HepG2 (cell line): ENCODE results near the gene TTPAL. TPM values are rescaled to one million over a fixed set of nuclear protein-coding genes. Genes with fewer than 3 reads are reported as not detected.

Source experiments
- ATAC-seq: fragments of 200-7000 bp; cut with Tn5 transposase; 3 replicates; pipeline ENCODE4 v1.9.1; 2020; ENCODE audit warnings: mild to moderate bottlenecking, moderate library complexity
- BruUV-seq: library from RNA; stranded (reverse); fragments of 400-500 nt; replicated peaks from 2 replicates; lab custom pipeline; 2021; lab: Mats Ljungman, UMichigan
- CTCF ChIA-PET: fragments of 300-600 bp; formaldehyde crosslinking; extraction: SDS; loops from one replicate; lab custom pipeline; 2021; ENCODE audit warnings: low total read pairs, inconsistent platforms, low intra/inter-chr PET ratio; lab: Yijun Ruan, JAX
- POLR2A ChIA-PET: fragments of 350-600 bp; sonication (Branson Sonifier 250); formaldehyde crosslinking; loops from one replicate; lab custom pipeline; 2020; ENCODE audit warnings: antibody characterized with exemption, inconsistent platforms; lab: Yijun Ruan, JAX
- DNase-seq: peaks from one replicate; pipeline ENCODE4 v3.0.0-alpha.2; 2015; ENCODE audit warnings: low spot score
- FAIRE-seq: peaks from 3 replicates; lab custom pipeline; 2011; peaks lifted over from hg19 to GRCh38; lab: Jason Lieb, UNC
- H2AFZ ChIP-seq: one replicate; pipeline ENCODE4 v1.6.1; 2011; ENCODE audit warnings: low read length, inconsistent platforms
- H3K27ac ChIP-seq: fragments of 300-600 bp; 3 replicates; pipeline ENCODE4 v1.8.0; 2011; ENCODE audit warnings: mixed run types, mild to moderate bottlenecking, mixed read lengths, low read length, inconsistent platforms; ENCODE audit not compliant: insufficient read depth; ENCODE audit errors: extremely low read length
- H3K27me3 ChIP-seq, 2 experiments: fragments of 200-600 bp in 1 of 2; 2 replicates in 1 of 2; 3 replicates in 1 of 2; pipeline versions ENCODE4 v1.6.0 to v1.8.0; 2011; ENCODE audit warnings: low read length in 2 of 2, mild to moderate bottlenecking in 2 of 2, moderate library complexity in 2 of 2, inconsistent platforms in 1 of 2; ENCODE audit not compliant: insufficient read depth in 2 of 2, control insufficient read depth in 1 of 2
- H3K36me3 ChIP-seq, 2 experiments: fragments of 200-600 bp in 1 of 2; replicated peaks in 1 of 2; 2 replicates in 1 of 2; 3 replicates in 1 of 2; pipeline versions ENCODE4 v1.5.1 to v1.8.0; 2011; ENCODE audit warnings: low read length in 2 of 2, inconsistent platforms in 1 of 2; ENCODE audit not compliant: insufficient read depth in 2 of 2, control insufficient read depth in 1 of 2
- H3K4me1 ChIP-seq: 2 replicates; pipeline ENCODE4 v1.5.1; 2012; ENCODE audit warnings: low read length, inconsistent platforms; ENCODE audit not compliant: insufficient read depth
- H3K4me2 ChIP-seq: 2 replicates; pipeline ENCODE4 v1.6.0; 2011; ENCODE audit warnings: low read depth, low read length, inconsistent platforms
- H3K4me3 ChIP-seq, 3 experiments: fragments of 200-600 bp in 1 of 3; sonication (generic), shearing (Covaris generic) in 1 of 3; replicated peaks in 1 of 3; 2 replicates each; pipeline ENCODE4 v1.5.1; 2011 to 2016; ENCODE audit warnings: low read length in 3 of 3, inconsistent platforms in 2 of 3, low read depth in 2 of 3, mild to moderate bottlenecking in 2 of 3, control low read depth in 1 of 3, mixed read lengths in 1 of 3; ENCODE audit not compliant: insufficient read depth in 1 of 3
- H3K79me2 ChIP-seq: one replicate; pipeline ENCODE4 v1.6.1; 2011; ENCODE audit warnings: low read length, inconsistent platforms; ENCODE audit not compliant: insufficient read depth
- H3K9ac ChIP-seq: 2 replicates; pipeline ENCODE4 v1.6.0; 2011; ENCODE audit warnings: mild to moderate bottlenecking, low read depth, low read length, inconsistent platforms; ENCODE audit not compliant: insufficient read depth
- H3K9me3 ChIP-seq: 2 replicates; pipeline ENCODE4 v1.5.1; 2012; ENCODE audit warnings: mild to moderate bottlenecking, low read length
- H4K20me1 ChIP-seq: 2 replicates; pipeline ENCODE4 v1.6.0; 2011; ENCODE audit warnings: inconsistent platforms, mild to moderate bottlenecking, low read length, moderate library complexity; ENCODE audit not compliant: insufficient read depth
- ARNT ChIP-seq: fragments of 450-650 bp; IDR thresholded peaks from 2 replicates; pipeline ENCODE4 v1.6.1; 2017
- ATF7-NPFF ChIP-seq: sonication (generic); formaldehyde crosslinking; IDR thresholded peaks from 2 replicates; pipeline ENCODE4 v1.8.1; 2023; ENCODE audit warnings: mild to moderate bottlenecking, low read depth, missing genetic modification reagents, moderate library complexity
- CBX5 ChIP-seq: sonication (generic); formaldehyde crosslinking; IDR thresholded peaks from 2 replicates; pipeline ENCODE4 v1.4.0; 2020; ENCODE audit warnings: missing genetic modification reagents, borderline replicate concordance
- EED ChIP-seq: sonication (generic); formaldehyde crosslinking; IDR thresholded peaks from 2 replicates; pipeline ENCODE4 v1.5.0; 2020; ENCODE audit warnings: mild to moderate bottlenecking, missing genetic modification reagents
- ESRRA ChIP-seq: sonication (generic); formaldehyde crosslinking; IDR thresholded peaks from 2 replicates; pipeline ENCODE4 v1.5.1; 2020; ENCODE audit warnings: mild to moderate bottlenecking, low read depth, missing genetic modification reagents
- JUNB ChIP-seq: sonication (generic); formaldehyde crosslinking; IDR thresholded peaks from 2 replicates; pipeline ENCODE4 v1.8.0; 2022; ENCODE audit warnings: missing genetic modification reagents, mild to moderate bottlenecking, borderline replicate concordance
- NFYC ChIP-seq: IDR thresholded peaks from 2 replicates; pipeline ENCODE4 v1.6.1; 2016; ENCODE audit warnings: missing genetic modification reagents, missing compliant biosample characterization
- RELA ChIP-seq: sonication (generic); formaldehyde crosslinking; IDR thresholded peaks from 2 replicates; pipeline ENCODE4 v1.4.0; 2020; ENCODE audit warnings: missing genetic modification reagents
- SP2 ChIP-seq: sonication (generic); formaldehyde crosslinking; IDR thresholded peaks from 2 replicates; pipeline ENCODE4 v1.5.1; 2020; ENCODE audit warnings: mild to moderate bottlenecking, missing genetic modification reagents
- TAF1 ChIP-seq: sonication (generic); formaldehyde crosslinking; IDR thresholded peaks from 2 replicates; pipeline ENCODE4 v1.4.0; 2020; ENCODE audit warnings: missing genetic modification reagents
- TGIF2 ChIP-seq: IDR thresholded peaks from 2 replicates; pipeline ENCODE4 v1.6.1; 2016; ENCODE audit warnings: control low read depth, missing compliant biosample characterization
- ZNF136 ChIP-seq: sonication (generic); formaldehyde crosslinking; IDR thresholded peaks from 2 replicates; pipeline ENCODE4 v1.8.1; 2022; ENCODE audit warnings: low read depth, mild to moderate bottlenecking, moderate library complexity, missing genetic modification reagents
- ZNF337 ChIP-seq: sonication (generic); formaldehyde crosslinking; IDR thresholded peaks from 2 replicates; pipeline ENCODE4 v1.5.1; 2020; ENCODE audit warnings: missing genetic modification reagents, low read depth, mild to moderate bottlenecking, borderline replicate concordance
- ZNF614 ChIP-seq: IDR thresholded peaks from 2 replicates; pipeline ENCODE4 v1.6.1; 2018; ENCODE audit warnings: missing biosample characterization, missing genetic modification reagents, inconsistent platforms, borderline replicate concordance
- ZNF7 ChIP-seq: IDR thresholded peaks from 2 replicates; pipeline ENCODE4 v1.6.1; 2016; ENCODE audit warnings: missing biosample characterization, missing genetic modification reagents
- WGBS: methylation state at CpG from one replicate; pipeline ENCODE4 v1.1.6; 2017; ENCODE audit warnings: low lambda C conversion rate; 5-methylcytosine and 5-hydroxymethylcytosine counted together
- in situ Hi-C: cut with HindIII; loops from 2 replicates; pipeline ENCODE4 v1.10.0; 2017; ENCODE audit warnings: low pct_unique_long_range_greater_than_20kb; ENCODE audit not compliant: extremely low pct_ligation_motif_present
- intact Hi-C: fragments of 100-400 bp; cut with micrococcal nuclease; formaldehyde crosslinking; loops from one replicate; pipeline ENCODE4 v1.10.0; 2022; ENCODE audit not compliant: unreplicated experiment
- polyA plus RNA-seq, 8 experiments: library from polyadenylated mRNA; depleted of rRNA in 3 of 8; stranded (reverse) in 7 of 8; unstranded in 1 of 8; fragments of >200 nt; fragmentation: Illumina TruSeq in 4 of 8; extraction: Trizol in 4 of 8; gene quantifications; 2 replicates each; pipeline versions ENCODE4 v1.2.1 to v1.2.3, GENCODE V29; 2011 to 2016; ENCODE audit warnings: low read depth in 4 of 8, missing spikeins in 1 of 8, mixed read lengths in 1 of 8; ENCODE audit not compliant: insufficient read depth in 1 of 8
- total RNA-seq, 5 experiments: library from RNA; depleted of rRNA; stranded (reverse); fragments of >200 nt; fragmentation: Illumina TruSeq; extraction: Trizol; gene quantifications; 2 replicates each; pipeline ENCODE4 v1.2.3, GENCODE V29; 2016; ENCODE audit warnings: low read depth in 1 of 5
- TF ChIP-seq, protein P1 (sequence below): sonication (generic); formaldehyde crosslinking; IDR thresholded peaks from 2 replicates; pipeline ENCODE4 v1.8.0; 2022; ENCODE audit warnings: mild to moderate bottlenecking, missing genetic modification reagents, moderate library complexity
- TF ChIP-seq, protein P2 (sequence below): sonication (generic); formaldehyde crosslinking; IDR thresholded peaks from 2 replicates; pipeline ENCODE4 v1.4.0; 2020; ENCODE audit warnings: mild to moderate bottlenecking, missing genetic modification reagents
- TF ChIP-seq, protein P3 (sequence below): IDR thresholded peaks from 2 replicates; pipeline ENCODE4 v1.6.1; 2016; ENCODE audit warnings: control low read depth
- TF ChIP-seq, protein P4 (sequence below): sonication (generic); formaldehyde crosslinking; IDR thresholded peaks from 2 replicates; pipeline ENCODE4 v1.5.0; 2020; ENCODE audit warnings: mild to moderate bottlenecking, missing genetic modification reagents

TTPAL gene
- total and polyA plus RNA-seq, 2 of the 13 experiments (the other 11 are each of a cell fraction or from before 2014, with no cell fraction given), result 4.3 to 18.8 TPM

DNA sequence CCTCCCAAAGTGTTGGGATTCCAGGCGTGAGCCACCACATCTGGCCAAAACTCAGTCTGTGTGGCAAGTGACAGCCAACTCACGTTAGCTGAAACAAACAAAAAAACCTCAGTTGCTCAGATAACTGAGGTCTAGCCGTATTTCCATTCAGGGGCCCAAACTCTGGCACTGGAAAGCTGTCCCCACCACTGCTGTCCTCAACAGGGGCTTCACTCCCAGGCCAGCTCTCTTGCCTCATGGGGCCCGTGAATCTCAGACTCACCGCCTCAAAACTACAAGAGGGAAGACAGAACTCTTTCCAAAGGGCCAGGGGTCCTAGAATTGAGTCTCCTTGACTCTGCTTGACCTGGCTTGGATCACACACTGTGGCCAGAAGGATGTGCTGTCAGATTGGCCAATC lies 7.4 kb downstream of the TTPAL start:
- Histone ChIP-seq H3K4me3 (no peak overlapping the region), H3K36me3 (peaks cover 13 to 47% of the 10 kb centered on the region in 2 experiments), H3K4me2 (no peak overlapping the region), H3K27ac (no peak overlapping the region), H4K20me1 (no peaks in the 10 kb centered on the region), H2AFZ (no peak overlapping the region), H3K9ac (no peak overlapping the region), H3K79me2 (no peaks in the 10 kb centered on the region), H3K27me3 (no peaks in the 10 kb centered on the region), H3K4me1 (no peaks in the 10 kb centered on the region), H3K9me3 (no peaks in the 10 kb centered on the region)
- intact Hi-C loops (no loop called here), in situ Hi-C loops (no loop called here)
- no peak for TF ChIP-seq ZNF7 (CRISPR knock-in tag)
- TF ChIP-seq, protein P1, sequence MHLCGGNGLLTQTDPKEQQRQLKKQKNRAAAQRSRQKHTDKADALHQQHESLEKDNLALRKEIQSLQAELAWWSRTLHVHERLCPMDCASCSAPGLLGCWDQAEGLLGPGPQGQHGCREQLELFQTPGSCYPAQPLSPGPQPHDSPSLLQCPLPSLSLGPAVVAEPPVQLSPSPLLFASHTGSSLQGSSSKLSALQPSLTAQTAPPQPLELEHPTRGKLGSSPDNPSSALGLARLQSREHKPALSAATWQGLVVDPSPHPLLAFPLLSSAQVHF (CRISPR knock-in tag), result no peak
- TF ChIP-seq, protein P2, sequence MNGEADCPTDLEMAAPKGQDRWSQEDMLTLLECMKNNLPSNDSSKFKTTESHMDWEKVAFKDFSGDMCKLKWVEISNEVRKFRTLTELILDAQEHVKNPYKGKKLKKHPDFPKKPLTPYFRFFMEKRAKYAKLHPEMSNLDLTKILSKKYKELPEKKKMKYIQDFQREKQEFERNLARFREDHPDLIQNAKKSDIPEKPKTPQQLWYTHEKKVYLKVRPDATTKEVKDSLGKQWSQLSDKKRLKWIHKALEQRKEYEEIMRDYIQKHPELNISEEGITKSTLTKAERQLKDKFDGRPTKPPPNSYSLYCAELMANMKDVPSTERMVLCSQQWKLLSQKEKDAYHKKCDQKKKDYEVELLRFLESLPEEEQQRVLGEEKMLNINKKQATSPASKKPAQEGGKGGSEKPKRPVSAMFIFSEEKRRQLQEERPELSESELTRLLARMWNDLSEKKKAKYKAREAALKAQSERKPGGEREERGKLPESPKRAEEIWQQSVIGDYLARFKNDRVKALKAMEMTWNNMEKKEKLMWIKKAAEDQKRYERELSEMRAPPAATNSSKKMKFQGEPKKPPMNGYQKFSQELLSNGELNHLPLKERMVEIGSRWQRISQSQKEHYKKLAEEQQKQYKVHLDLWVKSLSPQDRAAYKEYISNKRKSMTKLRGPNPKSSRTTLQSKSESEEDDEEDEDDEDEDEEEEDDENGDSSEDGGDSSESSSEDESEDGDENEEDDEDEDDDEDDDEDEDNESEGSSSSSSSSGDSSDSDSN (CRISPR knock-in tag), result no peak
- no peak for TF ChIP-seq CBX5 (CRISPR knock-in tag)
- TF ChIP-seq ARNT, result no peak
- no peak for TF ChIP-seq RELA
- no peak for TF ChIP-seq SP2 (CRISPR knock-in tag)
- TF ChIP-seq EED (CRISPR knock-in tag), result no peak
- no peak for TF ChIP-seq NFYC
- TF ChIP-seq ZNF136 (CRISPR knock-in tag), result no peak
- TF ChIP-seq JUNB (CRISPR knock-in tag), result no peak
- no peak for TF ChIP-seq ZNF614
- TF ChIP-seq ATF7-NPFF (CRISPR knock-in tag), result no peak
- no peak for TF ChIP-seq ZNF337 (CRISPR knock-in tag)
- TF ChIP-seq, protein P3, sequence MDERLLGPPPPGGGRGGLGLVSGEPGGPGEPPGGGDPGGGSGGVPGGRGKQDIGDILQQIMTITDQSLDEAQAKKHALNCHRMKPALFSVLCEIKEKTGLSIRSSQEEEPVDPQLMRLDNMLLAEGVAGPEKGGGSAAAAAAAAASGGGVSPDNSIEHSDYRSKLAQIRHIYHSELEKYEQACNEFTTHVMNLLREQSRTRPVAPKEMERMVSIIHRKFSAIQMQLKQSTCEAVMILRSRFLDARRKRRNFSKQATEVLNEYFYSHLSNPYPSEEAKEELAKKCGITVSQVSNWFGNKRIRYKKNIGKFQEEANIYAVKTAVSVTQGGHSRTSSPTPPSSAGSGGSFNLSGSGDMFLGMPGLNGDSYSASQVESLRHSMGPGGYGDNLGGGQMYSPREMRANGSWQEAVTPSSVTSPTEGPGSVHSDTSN (CRISPR knock-in tag), result no peak
- no peak for TF ChIP-seq TAF1
- TF ChIP-seq TGIF2, result no peak
- TF ChIP-seq, protein P4, sequence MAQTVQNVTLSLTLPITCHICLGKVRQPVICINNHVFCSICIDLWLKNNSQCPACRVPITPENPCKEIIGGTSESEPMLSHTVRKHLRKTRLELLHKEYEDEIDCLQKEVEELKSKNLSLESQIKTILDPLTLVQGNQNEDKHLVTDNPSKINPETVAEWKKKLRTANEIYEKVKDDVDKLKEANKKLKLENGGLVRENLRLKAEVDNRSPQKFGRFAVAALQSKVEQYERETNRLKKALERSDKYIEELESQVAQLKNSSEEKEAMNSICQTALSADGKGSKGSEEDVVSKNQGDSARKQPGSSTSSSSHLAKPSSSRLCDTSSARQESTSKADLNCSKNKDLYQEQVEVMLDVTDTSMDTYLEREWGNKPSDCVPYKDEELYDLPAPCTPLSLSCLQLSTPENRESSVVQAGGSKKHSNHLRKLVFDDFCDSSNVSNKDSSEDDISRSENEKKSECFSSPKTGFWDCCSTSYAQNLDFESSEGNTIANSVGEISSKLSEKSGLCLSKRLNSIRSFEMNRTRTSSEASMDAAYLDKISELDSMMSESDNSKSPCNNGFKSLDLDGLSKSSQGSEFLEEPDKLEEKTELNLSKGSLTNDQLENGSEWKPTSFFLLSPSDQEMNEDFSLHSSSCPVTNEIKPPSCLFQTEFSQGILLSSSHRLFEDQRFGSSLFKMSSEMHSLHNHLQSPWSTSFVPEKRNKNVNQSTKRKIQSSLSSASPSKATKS (CRISPR knock-in tag), result no peak
- TF ChIP-seq ESRRA (CRISPR knock-in tag), result no peak
- DNase-seq, result no peak
- WGBS, result 99% methylated on average over 5 of the region's 5 CpGs
- CTCF ChIA-PET, result no interaction called here
- BruUV-seq, result no TSS peak
- no peak for ATAC-seq
- POLR2A ChIA-PET, result no interaction called here
- FAIRE-seq, result no peak
